Right ventricle myocardium superior (tissue), 1 donor: ENCODE data around the gene GLP1R. TPM values are rescaled to one million over a fixed set of nuclear protein-coding genes. Genes with fewer than 3 reads are reported as not detected.
"Not testable (repeated sequence)": the region's sequence is repeated elsewhere in the genome, so short reads cannot be mapped to it uniquely, and the experiment has no call there.

Experiments
- ATAC-seq: fragments of 200-7000 bp; cut with Tn5 transposase; one replicate; pipeline ENCODE4 v1.9.1; 2020; ENCODE audit warnings: mild to moderate bottlenecking; ENCODE audit not compliant: poor library complexity
- DNase-seq: peaks from one replicate; pipeline ENCODE4 v3.0.0-alpha.2; 2020
- intact Hi-C: fragments of 100-400 bp; cut with DNase I; formaldehyde crosslinking; loops from one replicate; pipeline ENCODE4 v1.11.2; 2022
- total RNA-seq: library from RNA; stranded (reverse); fragmentation: NEBNext Ultra II Directional; extraction: Animal tissue kit (Norgen Biotek cat#: 25700); gene quantifications from one replicate; pipeline ENCODE4 v1.2.1, GENCODE V29; 2021
- donor health status: DM: no; HTN: yes; CAD: no; lungs with severe emphysema.

The GLP1R gene
- total RNA-seq, 1 donor from 2014 or later: 6.5 TPM

GRCh38 chr6:39104528-39104927, 55.9 kb downstream of the GLP1R start:
- intact Hi-C loops: no loop called here
- no peak for DNase-seq
- ATAC-seq: no peak

- DNase-seq (no peak), ATAC-seq (no peak)
- intact Hi-C loops: no loop called here
These were observed 58.5 kb downstream of the GLP1R start for GRCh38 chr6:39107034-39107433.

- DNase-seq: no peak
- intact Hi-C loops: no loop called here
- ATAC-seq: no peak
These were observed 59.1 kb downstream of the GLP1R start for GRCh38 chr6:39107641-39108040.

- no peak for DNase-seq
- intact Hi-C loops: no loop called here
- ATAC-seq: no peak
These were observed 59.7 kb downstream of the GLP1R start for GRCh38 chr6:39108041-39108839.

- DNase-seq: no peak
- no peak for ATAC-seq
These were observed 62.7 kb downstream of the GLP1R start for GRCh38 chr6:39111280-39111679.

GRCh38 chr6:39113788-39114187, 65.2 kb downstream of the GLP1R start:
- DNase-seq (no peak), ATAC-seq (no peak)
- intact Hi-C loops: no loop called here

More at GRCh38 chr6:39111280-39111679, 62.7 kb downstream of the GLP1R start:
- intact Hi-C loops: no loop called here

- no peak for DNase-seq
- intact Hi-C loops: no loop called here
- peak; percentile 13 for ATAC-seq
These were observed 65.8 kb downstream of the GLP1R start for GRCh38 chr6:39114388-39114703.

- peak; percentile 96 for DNase-seq
- intact Hi-C loops: no loop called here
These were observed 66.4 kb downstream of the GLP1R start, which contains the start of gene SAYSD1 for GRCh38 chr6:39114704-39115599. SAYSD1 (minus strand) TSS chr6:39115186; CDS start chr6:39115089, 97 bp downstream.

GRCh38 chr6:39118921-39119320, 70.3 kb downstream of the GLP1R start:
- DNase-seq (no peak), ATAC-seq (no peak)
- intact Hi-C loops: no loop called here

More at GRCh38 chr6:39114704-39115599, 66.4 kb downstream of the GLP1R start, which contains the start of gene SAYSD1:
- ATAC-seq: peak; percentile 99

GRCh38 chr6:39124114-39124513, 75.5 kb downstream of the GLP1R start:
- ATAC-seq: peak; percentile 73
- intact Hi-C loops: no loop called here
- DNase-seq: no peak

GRCh38 chr6:39128106-39128505, 79.5 kb downstream of the GLP1R start:
- intact Hi-C loops: no loop called here
- ATAC-seq (no peak), DNase-seq (no peak)

GRCh38 chr6:39128832-39129231, 80.3 kb downstream of the GLP1R start:
- DNase-seq (no peak), ATAC-seq (no peak)
- intact Hi-C loops: no loop called here

GRCh38 chr6:39130691-39131090, 82.1 kb downstream of the GLP1R start:
- intact Hi-C loops: no loop called here
- no peak for ATAC-seq

GRCh38 chr6:39134761-39135160, 86.2 kb downstream of the GLP1R start:
- intact Hi-C loops, ATAC-seq, DNase-seq: not testable (repeated sequence)

More at GRCh38 chr6:39130691-39131090, 82.1 kb downstream of the GLP1R start:
- DNase-seq: no peak

GRCh38 chr6:39136207-39136606, 87.6 kb downstream of the GLP1R start:
- intact Hi-C loops, DNase-seq, ATAC-seq: not testable (repeated sequence)

- intact Hi-C loops: no loop called here
- no peak for ATAC-seq
These were observed 88.7 kb downstream of the GLP1R start for GRCh38 chr6:39137245-39137644.

More at GRCh38 chr6:39137245-39137644, 88.7 kb downstream of the GLP1R start:
- no peak for DNase-seq
